ENCODE data around the gene TULP4. TPM values are rescaled to one million over a fixed set of nuclear protein-coding genes. Genes with fewer than 3 reads are reported as not detected.

The TULP4 gene
- total and polyA plus RNA-seq, 8 donors, result 18.6 to 86.8 (median 21.7) TPM

- H3K27ac ChIP-seq, result no peak overlapping the region
- H3K4me1 ChIP-seq, result no peaks in the 10 kb centered on the region
- no peak overlapping the region for H3K4me3 ChIP-seq
- ATAC-seq, result no peak
- peaks cover 0 to 4% of the 10 kb centered on the region in 2 donors for H3K36me3 ChIP-seq
- no peak for DNase-seq
- intact Hi-C loops (cut with DNase I), result no loop called here
- H3K9me3 ChIP-seq, result no peaks in the 10 kb centered on the region
- TF ChIP-seq, protein P1, sequence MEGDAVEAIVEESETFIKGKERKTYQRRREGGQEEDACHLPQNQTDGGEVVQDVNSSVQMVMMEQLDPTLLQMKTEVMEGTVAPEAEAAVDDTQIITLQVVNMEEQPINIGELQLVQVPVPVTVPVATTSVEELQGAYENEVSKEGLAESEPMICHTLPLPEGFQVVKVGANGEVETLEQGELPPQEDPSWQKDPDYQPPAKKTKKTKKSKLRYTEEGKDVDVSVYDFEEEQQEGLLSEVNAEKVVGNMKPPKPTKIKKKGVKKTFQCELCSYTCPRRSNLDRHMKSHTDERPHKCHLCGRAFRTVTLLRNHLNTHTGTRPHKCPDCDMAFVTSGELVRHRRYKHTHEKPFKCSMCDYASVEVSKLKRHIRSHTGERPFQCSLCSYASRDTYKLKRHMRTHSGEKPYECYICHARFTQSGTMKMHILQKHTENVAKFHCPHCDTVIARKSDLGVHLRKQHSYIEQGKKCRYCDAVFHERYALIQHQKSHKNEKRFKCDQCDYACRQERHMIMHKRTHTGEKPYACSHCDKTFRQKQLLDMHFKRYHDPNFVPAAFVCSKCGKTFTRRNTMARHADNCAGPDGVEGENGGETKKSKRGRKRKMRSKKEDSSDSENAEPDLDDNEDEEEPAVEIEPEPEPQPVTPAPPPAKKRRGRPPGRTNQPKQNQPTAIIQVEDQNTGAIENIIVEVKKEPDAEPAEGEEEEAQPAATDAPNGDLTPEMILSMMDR (IDR thresholded peaks at IDR 0.05), result no peak
- H3K27me3 ChIP-seq, result no peaks in the 10 kb centered on the region
These were observed 104.9 kb downstream of the TULP4 start for GRCh38 chr6:158416883-158417759.

DNA sequence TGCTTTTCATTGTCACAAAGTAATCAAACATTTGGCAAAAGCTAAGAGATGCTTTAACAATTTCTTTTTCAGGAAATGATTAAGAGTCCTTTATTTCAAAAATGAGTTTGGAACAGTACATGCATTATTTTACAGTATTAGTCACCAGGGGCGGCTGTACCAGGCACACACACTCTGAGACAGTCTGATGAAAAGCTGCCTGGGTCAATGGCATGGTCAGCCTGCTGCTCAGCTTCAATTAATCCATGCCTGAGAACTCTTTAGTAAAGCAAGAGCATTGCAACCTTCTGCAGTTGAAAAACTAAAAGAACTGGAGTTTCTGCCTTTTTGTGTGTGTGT is 105.5 kb downstream of the TULP4 start:
- Histone ChIP-seq H3K4me1 (no peaks in the 10 kb centered on the region), H3K9me3 (no peaks in the 10 kb centered on the region), H3K4me3 (no peak overlapping the region), H3K36me3 (peaks cover 0 to 4% of the 10 kb centered on the region in 2 donors), H3K27ac (no peak overlapping the region), H3K27me3 (no peaks in the 10 kb centered on the region)
- DNase-seq (no peak), ATAC-seq (peak; percentile 59)
- TF ChIP-seq, protein P1 (IDR thresholded peaks at IDR 0.05), result no peak
- intact Hi-C loops (cut with DNase I), result no loop called here

DNA sequence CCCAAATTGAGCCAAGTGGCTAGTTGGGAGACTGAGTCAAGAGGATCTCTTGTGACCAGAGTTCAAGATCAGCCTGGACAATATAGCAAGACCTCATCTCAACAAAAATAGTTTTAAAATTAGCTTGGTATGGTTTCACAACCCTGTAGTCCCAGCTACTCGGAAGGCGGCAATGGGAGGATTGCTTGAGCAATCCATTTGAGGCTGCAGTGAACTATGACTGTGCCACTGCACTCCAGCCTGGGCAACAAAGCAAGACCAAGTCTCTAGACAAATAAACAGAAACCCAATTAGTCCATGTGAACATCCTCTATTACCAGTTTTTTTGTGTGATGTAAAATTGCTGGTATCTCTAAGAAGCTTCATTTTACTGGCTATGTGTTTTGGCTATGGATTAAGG is 106.2 kb downstream of the TULP4 start:
- no peaks in the 10 kb centered on the region for H3K27me3 ChIP-seq
- DNase-seq (no peak), ATAC-seq (no peak)
- H3K36me3 ChIP-seq, result peaks cover 0 to 4% of the 10 kb centered on the region in 2 donors
- no peak overlapping the region for H3K4me3 ChIP-seq
- H3K27ac ChIP-seq, result no peak overlapping the region
- TF ChIP-seq, protein P1 (IDR thresholded peaks at IDR 0.05), result no peak
- H3K4me1 ChIP-seq, result no peaks in the 10 kb centered on the region
- intact Hi-C loops (cut with DNase I), result no loop called here
- no peaks in the 10 kb centered on the region for H3K9me3 ChIP-seq

DNA sequence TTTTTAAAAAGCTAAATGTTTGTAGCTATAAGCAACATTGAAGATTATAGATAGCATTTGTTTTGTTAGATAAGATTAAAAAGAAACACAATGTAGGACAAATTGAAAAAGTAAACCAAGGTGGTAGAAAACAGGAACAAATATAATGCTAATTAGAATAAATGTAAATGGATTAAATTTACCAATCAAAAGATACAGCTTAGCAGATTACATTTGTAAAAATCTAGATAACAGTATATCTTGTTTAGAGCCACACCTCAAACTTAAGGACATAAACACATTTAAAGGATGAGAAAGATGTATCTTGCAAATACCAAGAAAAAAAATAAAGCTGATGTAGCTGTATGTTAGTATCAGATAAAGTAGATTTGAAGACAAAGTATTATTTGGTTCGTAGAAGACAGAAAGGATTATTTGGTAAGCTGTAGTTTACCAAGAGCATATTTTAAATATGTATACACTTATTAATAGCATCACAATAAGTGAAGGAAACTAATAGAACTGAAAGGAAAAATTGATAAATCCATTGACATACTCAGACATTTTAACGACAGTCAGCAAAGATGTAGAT is 107.2 kb downstream of the TULP4 start:
- no peak overlapping the region for H3K4me3 ChIP-seq
- ATAC-seq, result no peak
- no peak for DNase-seq
- intact Hi-C loops (cut with DNase I), result no loop called here
- no peaks in the 10 kb centered on the region for H3K9me3 ChIP-seq
- TF ChIP-seq, protein P1 (IDR thresholded peaks at IDR 0.05), result no peak
- H3K27ac ChIP-seq, result no peak overlapping the region
- no peaks in the 10 kb centered on the region for H3K27me3 ChIP-seq
- H3K4me1 ChIP-seq, result no peaks in the 10 kb centered on the region
- peaks cover 0 to 4% of the 10 kb centered on the region in 2 donors for H3K36me3 ChIP-seq

DNA sequence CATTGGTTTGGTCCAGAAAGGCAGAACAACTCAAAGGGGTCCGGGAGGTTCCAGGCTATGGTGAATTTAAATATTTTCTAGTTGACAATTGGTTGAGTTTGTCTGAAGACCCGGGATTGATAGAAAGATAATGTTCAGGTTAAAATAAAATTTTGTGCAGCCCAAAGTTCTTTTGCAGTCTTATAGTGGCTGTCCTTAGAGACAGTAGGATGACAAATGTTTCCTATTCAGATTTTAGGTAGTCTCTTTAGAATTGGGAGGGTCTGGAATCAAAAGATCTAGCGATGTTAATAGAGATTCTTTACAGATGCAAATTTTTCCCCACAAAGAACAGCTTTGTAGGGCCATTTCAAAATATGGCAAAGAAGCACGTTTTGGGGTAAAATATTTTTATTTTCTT is 109.1 kb downstream of the TULP4 start:
- H3K9me3 ChIP-seq, result no peaks in the 10 kb centered on the region
- H3K4me3 ChIP-seq, result no peak overlapping the region
- intact Hi-C loops (cut with DNase I), result no loop called here
- no peaks in the 10 kb centered on the region for H3K4me1 ChIP-seq
- H3K27me3 ChIP-seq, result no peaks in the 10 kb centered on the region
- TF ChIP-seq, protein P1 (IDR thresholded peaks at IDR 0.05), result no peak
- ATAC-seq (no peak), DNase-seq (no peak)
- no peak overlapping the region for H3K27ac ChIP-seq
- H3K36me3 ChIP-seq, result no peaks in the 10 kb centered on the region
